ENCODE measurements around the gene MT1B. TPM values are rescaled to one million over a fixed set of nuclear protein-coding genes. Genes with fewer than 3 reads are reported as not detected.

MT1B gene
- total and polyA plus RNA-seq, 9 of the 15 experiments (the other 6 are each of a cell fraction or from before 2014, with no cell fraction given): not detected

- Histone ChIP-seq H3K4me3 (no peak overlapping the region), H3K79me2 (ENCODE audit: control insufficient read depth, insufficient read depth, low read length) (no peaks in the 10 kb centered on the region), H3K27me3 (ENCODE audit: control insufficient read depth in 2 of 2, insufficient read depth in 2 of 2, low read length in 2 of 2) (peaks cover 7 to 48% of the 10 kb centered on the region in 2 experiments; a peak in 4 of 5 replicates), H4K20me1 (replicated peaks; ENCODE audit: control insufficient read depth, insufficient read depth, low read length) (no peaks in the 10 kb centered on the region), H3K9me1 (ENCODE audit: control insufficient read depth, insufficient read depth, low read length) (no peaks in the 10 kb centered on the region), H3K36me3 (ENCODE audit: control insufficient read depth, insufficient read depth, low read length) (no peaks in the 10 kb centered on the region), H3K4me1 (replicated peaks in 1 of 2; ENCODE audit: control insufficient read depth in 2 of 2, insufficient read depth in 2 of 2, low read length in 2 of 2) (peaks cover 6 to 12% of the 10 kb centered on the region in 2 experiments; a peak in 3 of 5 replicates), H3K4me2 (ENCODE audit: insufficient read depth, low read length) (no peak overlapping the region), H3K9ac (ENCODE audit: insufficient read depth in 1 of 2, low read depth in 2 of 2, low read length in 2 of 2) (no peak overlapping the region), H2AFZ (ENCODE audit: low read depth, low read length) (no peak overlapping the region), H3K27ac (ENCODE audit: extremely low read depth, low read depth, low read length) (no peak overlapping the region), H3K9me3 (replicated peaks; ENCODE audit: control insufficient read depth, insufficient read depth, low read depth, low read length) (no peaks in the 10 kb centered on the region)
- no peak for TF ChIP-seq SMC3 (conservative IDR thresholded peaks at IDR 0.05; ENCODE audit: insufficient read depth, low read depth, low read length)
- TF ChIP-seq, protein P1, sequence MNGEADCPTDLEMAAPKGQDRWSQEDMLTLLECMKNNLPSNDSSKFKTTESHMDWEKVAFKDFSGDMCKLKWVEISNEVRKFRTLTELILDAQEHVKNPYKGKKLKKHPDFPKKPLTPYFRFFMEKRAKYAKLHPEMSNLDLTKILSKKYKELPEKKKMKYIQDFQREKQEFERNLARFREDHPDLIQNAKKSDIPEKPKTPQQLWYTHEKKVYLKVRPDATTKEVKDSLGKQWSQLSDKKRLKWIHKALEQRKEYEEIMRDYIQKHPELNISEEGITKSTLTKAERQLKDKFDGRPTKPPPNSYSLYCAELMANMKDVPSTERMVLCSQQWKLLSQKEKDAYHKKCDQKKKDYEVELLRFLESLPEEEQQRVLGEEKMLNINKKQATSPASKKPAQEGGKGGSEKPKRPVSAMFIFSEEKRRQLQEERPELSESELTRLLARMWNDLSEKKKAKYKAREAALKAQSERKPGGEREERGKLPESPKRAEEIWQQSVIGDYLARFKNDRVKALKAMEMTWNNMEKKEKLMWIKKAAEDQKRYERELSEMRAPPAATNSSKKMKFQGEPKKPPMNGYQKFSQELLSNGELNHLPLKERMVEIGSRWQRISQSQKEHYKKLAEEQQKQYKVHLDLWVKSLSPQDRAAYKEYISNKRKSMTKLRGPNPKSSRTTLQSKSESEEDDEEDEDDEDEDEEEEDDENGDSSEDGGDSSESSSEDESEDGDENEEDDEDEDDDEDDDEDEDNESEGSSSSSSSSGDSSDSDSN (IDR thresholded peaks at IDR 0.05; ENCODE audit: borderline replicate concordance in 1 of 2, low read depth in 2 of 2, low read length in 2 of 2): no peak
- TF ChIP-seq, protein P2, sequence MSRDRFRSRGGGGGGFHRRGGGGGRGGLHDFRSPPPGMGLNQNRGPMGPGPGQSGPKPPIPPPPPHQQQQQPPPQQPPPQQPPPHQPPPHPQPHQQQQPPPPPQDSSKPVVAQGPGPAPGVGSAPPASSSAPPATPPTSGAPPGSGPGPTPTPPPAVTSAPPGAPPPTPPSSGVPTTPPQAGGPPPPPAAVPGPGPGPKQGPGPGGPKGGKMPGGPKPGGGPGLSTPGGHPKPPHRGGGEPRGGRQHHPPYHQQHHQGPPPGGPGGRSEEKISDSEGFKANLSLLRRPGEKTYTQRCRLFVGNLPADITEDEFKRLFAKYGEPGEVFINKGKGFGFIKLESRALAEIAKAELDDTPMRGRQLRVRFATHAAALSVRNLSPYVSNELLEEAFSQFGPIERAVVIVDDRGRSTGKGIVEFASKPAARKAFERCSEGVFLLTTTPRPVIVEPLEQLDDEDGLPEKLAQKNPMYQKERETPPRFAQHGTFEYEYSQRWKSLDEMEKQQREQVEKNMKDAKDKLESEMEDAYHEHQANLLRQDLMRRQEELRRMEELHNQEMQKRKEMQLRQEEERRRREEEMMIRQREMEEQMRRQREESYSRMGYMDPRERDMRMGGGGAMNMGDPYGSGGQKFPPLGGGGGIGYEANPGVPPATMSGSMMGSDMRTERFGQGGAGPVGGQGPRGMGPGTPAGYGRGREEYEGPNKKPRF (IDR thresholded peaks at IDR 0.05; ENCODE audit: low read depth, low read length): no peak
- no peak for TF ChIP-seq CTBP1 (IDR thresholded peaks at IDR 0.05; ENCODE audit: borderline replicate concordance)
- no peak for TF ChIP-seq EP400 (IDR thresholded peaks at IDR 0.05)
- TF ChIP-seq, protein P3, sequence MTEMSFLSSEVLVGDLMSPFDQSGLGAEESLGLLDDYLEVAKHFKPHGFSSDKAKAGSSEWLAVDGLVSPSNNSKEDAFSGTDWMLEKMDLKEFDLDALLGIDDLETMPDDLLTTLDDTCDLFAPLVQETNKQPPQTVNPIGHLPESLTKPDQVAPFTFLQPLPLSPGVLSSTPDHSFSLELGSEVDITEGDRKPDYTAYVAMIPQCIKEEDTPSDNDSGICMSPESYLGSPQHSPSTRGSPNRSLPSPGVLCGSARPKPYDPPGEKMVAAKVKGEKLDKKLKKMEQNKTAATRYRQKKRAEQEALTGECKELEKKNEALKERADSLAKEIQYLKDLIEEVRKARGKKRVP (CRISPR knock-in tag; IDR thresholded peaks at IDR 0.05): no peak
- TF ChIP-seq PRPF4 (IDR thresholded peaks at IDR 0.05; ENCODE audit: insufficient read depth, low read depth, low read length, poor library complexity, severe bottlenecking): no peak
- no peak for TF ChIP-seq FOXA1 (IDR thresholded peaks at IDR 0.05; ENCODE audit: borderline replicate concordance)
- no peak for TF ChIP-seq NCOA4 (IDR thresholded peaks at IDR 0.05; ENCODE audit: partially characterized antibody)
- no peak for TF ChIP-seq RBM22 (IDR thresholded peaks at IDR 0.05; ENCODE audit: low read depth, low read length, poor library complexity, severe bottlenecking)
- TF ChIP-seq, protein P4, sequence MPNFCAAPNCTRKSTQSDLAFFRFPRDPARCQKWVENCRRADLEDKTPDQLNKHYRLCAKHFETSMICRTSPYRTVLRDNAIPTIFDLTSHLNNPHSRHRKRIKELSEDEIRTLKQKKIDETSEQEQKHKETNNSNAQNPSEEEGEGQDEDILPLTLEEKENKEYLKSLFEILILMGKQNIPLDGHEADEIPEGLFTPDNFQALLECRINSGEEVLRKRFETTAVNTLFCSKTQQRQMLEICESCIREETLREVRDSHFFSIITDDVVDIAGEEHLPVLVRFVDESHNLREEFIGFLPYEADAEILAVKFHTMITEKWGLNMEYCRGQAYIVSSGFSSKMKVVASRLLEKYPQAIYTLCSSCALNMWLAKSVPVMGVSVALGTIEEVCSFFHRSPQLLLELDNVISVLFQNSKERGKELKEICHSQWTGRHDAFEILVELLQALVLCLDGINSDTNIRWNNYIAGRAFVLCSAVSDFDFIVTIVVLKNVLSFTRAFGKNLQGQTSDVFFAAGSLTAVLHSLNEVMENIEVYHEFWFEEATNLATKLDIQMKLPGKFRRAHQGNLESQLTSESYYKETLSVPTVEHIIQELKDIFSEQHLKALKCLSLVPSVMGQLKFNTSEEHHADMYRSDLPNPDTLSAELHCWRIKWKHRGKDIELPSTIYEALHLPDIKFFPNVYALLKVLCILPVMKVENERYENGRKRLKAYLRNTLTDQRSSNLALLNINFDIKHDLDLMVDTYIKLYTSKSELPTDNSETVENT (CRISPR knock-in tag; IDR thresholded peaks at IDR 0.05): no peak
- BruUV-seq (replicated peaks): no TSS peak
- intact Hi-C loops (cut with micrococcal nuclease) (no loop called here), in situ Hi-C loops (cut with MboI) (no loop called here)
- POLR2A ChIA-PET: interaction anchor here (0.6 to 0.8 kb wide), 3 partner anchors 9 to 17 kb away, joined by 3 to 4 read pairs (median 4); no protein-coding TSS in a partner anchor
- WGBS (ENCODE audit: insufficient coverage, low coverage, missing lambda C conversion rate): 12% methylated on average over 4 of the region's 4 CpGs
- FAIRE-seq (no peak), ATAC-seq (no peak), DNase-seq (ENCODE audit: extremely low read depth in 1 of 4, low spot score in 3 of 4) (no peak)
- CTCF ChIA-PET (ENCODE audit: low intra/inter-chr PET ratio): no interaction called here
These were observed 33.4 kb downstream of the MT1B start for GRCh38 chr16:56684926-56685590.
